RPMI8226 (cell line): ENCODE data around the gene DTL.
A peak's percentile ranks its signal among the peaks of the same experiment; 100 is the strongest.
"Not testable (repeated sequence)": the region's sequence is repeated elsewhere in the genome, so short reads cannot be mapped to it uniquely, and the experiment has no call there.

Experiments used
- DNase-seq: peaks from one replicate; pipeline ENCODE4 v3.0.0-alpha.2; 2015

DTL gene

GRCh38 chr1:212035123-212035834 is at the start of gene DTL, which contains the start of gene INTS7:
Gene DTL, plus strand, starts transcription at chr1:212035748. Its CDS starts 143 bp downstream, at chr1:212035891.
Gene INTS7, minus strand, starts transcription at chr1:212035557. Its CDS starts 120 bp downstream, at chr1:212035437.
- peak; percentile 100 for DNase-seq

GRCh38 chr1:211986628-211987254 is 48.8 kb upstream of the DTL start:
- DNase-seq, result no peak

- no peak for DNase-seq
These were observed 43.9 kb upstream of the DTL start for GRCh38 chr1:211991695-211992094.

- not testable (repeated sequence) for DNase-seq
These were observed 38.1 kb upstream of the DTL start for GRCh38 chr1:211997426-211997825.

- no peak for DNase-seq
These were observed 33.0 kb upstream of the DTL start for GRCh38 chr1:212002536-212002935.

- no peak for DNase-seq
These were observed 30.5 kb upstream of the DTL start for GRCh38 chr1:212004895-212005608.

- no peak for DNase-seq
These were observed 28.4 kb upstream of the DTL start for GRCh38 chr1:212007178-212007577.

- no peak for DNase-seq
These were observed 27.7 kb upstream of the DTL start for GRCh38 chr1:212007886-212008285.

GRCh38 chr1:212009561-212009960 is 26.0 kb upstream of the DTL start:
- no peak for DNase-seq

- no peak for DNase-seq
These were observed 25.5 kb upstream of the DTL start for GRCh38 chr1:212010004-212010403.

- DNase-seq, result peak; percentile 77
These were observed 23.4 kb upstream of the DTL start for GRCh38 chr1:212012034-212012740.

GRCh38 chr1:212013672-212014071 is 21.9 kb upstream of the DTL start:
- DNase-seq, result no peak

GRCh38 chr1:212020975-212021374 is 14.6 kb upstream of the DTL start:
- no peak for DNase-seq

GRCh38 chr1:212021563-212021962 is 14.0 kb upstream of the DTL start:
- DNase-seq, result no peak

- DNase-seq, result not testable (repeated sequence)
These were observed 12.6 kb upstream of the DTL start for GRCh38 chr1:212022908-212023307.

- no peak for DNase-seq
These were observed 10.9 kb upstream of the DTL start for GRCh38 chr1:212024469-212025149.

- not testable (repeated sequence) for DNase-seq
These were observed 7.8 kb upstream of the DTL start for GRCh38 chr1:212027727-212028126.

GRCh38 chr1:212030936-212031528 is 4.5 kb upstream of the DTL start:
- DNase-seq, result no peak

GRCh38 chr1:212034516-212035122 is 929 bp upstream of the DTL start:
- DNase-seq, result no peak

- DNase-seq, result no peak
These were observed 472 bp downstream of the DTL start for GRCh38 chr1:212035835-212036605.

- DNase-seq, result no peak
These were observed 2.4 kb downstream of the DTL start for GRCh38 chr1:212037900-212038299.
